ENCODE measurements around the gene SPRN.
"Not testable (repeated sequence)": the region's sequence is repeated elsewhere in the genome, so short reads cannot be mapped to it uniquely, and the experiment has no call there.

Gene SPRN

DNA sequence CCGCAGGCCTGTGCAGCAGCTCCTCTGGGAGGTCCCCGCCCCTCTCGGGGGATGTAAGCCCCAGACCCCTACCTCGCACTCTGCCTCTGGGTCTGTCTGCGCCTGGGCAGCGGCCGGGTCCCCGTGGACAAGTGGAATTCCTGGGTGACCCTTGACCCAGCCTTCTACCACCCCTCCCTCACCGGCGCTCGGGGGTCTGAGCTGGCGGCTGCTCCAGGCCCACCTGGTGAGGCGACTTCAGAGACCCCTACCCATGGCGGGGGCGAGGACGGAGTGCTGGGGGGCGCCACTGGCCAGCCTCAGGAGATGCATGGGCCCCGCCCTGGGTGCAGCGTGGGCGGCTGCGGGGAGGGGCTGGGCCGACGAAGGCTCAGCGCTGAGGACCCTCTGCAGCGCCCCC is 8.4 kb upstream of the SPRN start:
- not testable (repeated sequence) for ATAC-seq; H3K27me3 Mint-ChIP-seq; H3K9me3 Mint-ChIP-seq; H3K27ac Mint-ChIP-seq; H3K4me3 Mint-ChIP-seq; H3K4me1 Mint-ChIP-seq; DNase-seq; H3K36me3 Mint-ChIP-seq (ENCODE audit: low read depth)

DNA sequence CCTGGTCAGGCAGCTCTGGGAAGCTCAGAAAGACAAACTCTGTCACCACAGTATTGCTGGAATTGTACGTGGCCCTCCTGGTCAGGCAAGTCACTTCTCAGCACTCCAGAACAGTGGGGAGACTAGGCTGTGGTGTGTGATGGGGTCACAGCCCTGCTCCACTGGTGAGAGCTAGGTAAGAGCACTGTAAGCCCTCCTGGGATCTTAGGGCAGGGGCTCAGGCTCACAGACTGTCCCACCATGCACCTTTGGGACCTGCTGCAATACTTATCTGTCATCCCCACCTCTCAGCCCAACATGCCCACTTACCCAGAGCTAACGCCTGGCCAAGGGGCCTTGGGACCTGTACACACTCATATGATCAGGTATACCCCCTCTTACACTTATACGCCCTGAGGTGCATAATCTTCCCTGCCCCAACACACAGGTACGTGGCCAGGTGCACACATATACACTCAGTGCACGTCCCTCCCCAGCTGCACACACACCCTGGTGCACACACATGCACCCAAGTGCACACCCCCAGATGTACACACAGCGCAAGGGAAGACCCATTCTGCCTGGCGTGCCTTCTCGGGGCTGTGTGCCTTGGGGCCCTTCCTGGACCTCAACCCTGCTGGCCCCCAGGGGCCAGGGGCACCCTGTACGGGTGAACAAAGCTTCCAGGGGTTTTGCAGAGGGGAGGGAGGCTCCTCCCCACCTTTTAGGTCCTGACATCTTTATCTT is 7.6 kb upstream of the SPRN start:
- not testable (repeated sequence) for H3K36me3 Mint-ChIP-seq (ENCODE audit: low read depth); H3K27ac Mint-ChIP-seq; H3K27me3 Mint-ChIP-seq; H3K4me1 Mint-ChIP-seq; H3K9me3 Mint-ChIP-seq; DNase-seq; H3K4me3 Mint-ChIP-seq
- ATAC-seq: peak; percentile 36

DNA sequence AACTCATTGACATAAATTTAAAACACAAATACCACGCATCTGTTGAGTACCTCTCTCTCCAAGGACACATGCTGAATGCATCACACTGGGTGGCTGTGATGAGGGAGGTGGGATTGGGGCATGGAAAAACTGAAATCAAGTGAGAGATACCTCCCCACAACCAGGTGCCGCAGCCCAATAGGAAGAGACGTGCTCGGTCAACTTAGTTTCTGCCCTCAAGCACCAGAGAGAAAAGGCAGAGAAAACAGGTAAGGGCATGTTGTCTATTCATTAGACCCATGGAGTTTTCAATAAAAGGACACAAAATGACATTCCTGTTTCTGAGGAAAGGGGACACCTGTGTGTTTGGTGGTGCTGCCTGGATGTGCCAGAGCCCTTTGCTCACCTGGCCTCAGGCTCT is 5.1 kb upstream of the SPRN start:
- not testable (repeated sequence) for DNase-seq; H3K4me3 Mint-ChIP-seq; H3K4me1 Mint-ChIP-seq; H3K9me3 Mint-ChIP-seq; H3K36me3 Mint-ChIP-seq (ENCODE audit: low read depth); ATAC-seq; H3K27ac Mint-ChIP-seq; H3K27me3 Mint-ChIP-seq

DNA sequence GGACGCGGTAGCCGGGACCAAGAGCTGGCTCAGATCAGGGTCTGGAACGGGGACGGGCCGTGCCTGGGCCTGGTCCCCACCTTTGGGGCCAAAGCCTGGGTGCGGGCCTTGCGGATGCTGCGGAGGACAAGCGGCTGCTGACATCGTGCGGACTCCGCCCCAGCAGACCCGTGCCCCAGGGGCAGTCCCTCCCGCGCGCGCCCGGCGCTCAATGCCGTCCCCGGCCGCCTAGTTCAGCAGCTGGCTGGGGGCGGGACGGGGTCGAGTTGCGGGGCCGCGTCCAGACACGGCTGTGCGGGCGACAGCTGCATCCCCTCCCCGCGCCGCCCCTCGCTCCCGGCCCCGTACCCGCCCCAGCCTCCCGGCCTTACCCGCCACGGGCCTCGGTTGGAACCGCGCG is 323 bp downstream of the SPRN start:
- not testable (repeated sequence) for DNase-seq; H3K27me3 Mint-ChIP-seq; H3K36me3 Mint-ChIP-seq (ENCODE audit: low read depth); ATAC-seq; H3K27ac Mint-ChIP-seq; H3K9me3 Mint-ChIP-seq; H3K4me3 Mint-ChIP-seq; H3K4me1 Mint-ChIP-seq

DNA sequence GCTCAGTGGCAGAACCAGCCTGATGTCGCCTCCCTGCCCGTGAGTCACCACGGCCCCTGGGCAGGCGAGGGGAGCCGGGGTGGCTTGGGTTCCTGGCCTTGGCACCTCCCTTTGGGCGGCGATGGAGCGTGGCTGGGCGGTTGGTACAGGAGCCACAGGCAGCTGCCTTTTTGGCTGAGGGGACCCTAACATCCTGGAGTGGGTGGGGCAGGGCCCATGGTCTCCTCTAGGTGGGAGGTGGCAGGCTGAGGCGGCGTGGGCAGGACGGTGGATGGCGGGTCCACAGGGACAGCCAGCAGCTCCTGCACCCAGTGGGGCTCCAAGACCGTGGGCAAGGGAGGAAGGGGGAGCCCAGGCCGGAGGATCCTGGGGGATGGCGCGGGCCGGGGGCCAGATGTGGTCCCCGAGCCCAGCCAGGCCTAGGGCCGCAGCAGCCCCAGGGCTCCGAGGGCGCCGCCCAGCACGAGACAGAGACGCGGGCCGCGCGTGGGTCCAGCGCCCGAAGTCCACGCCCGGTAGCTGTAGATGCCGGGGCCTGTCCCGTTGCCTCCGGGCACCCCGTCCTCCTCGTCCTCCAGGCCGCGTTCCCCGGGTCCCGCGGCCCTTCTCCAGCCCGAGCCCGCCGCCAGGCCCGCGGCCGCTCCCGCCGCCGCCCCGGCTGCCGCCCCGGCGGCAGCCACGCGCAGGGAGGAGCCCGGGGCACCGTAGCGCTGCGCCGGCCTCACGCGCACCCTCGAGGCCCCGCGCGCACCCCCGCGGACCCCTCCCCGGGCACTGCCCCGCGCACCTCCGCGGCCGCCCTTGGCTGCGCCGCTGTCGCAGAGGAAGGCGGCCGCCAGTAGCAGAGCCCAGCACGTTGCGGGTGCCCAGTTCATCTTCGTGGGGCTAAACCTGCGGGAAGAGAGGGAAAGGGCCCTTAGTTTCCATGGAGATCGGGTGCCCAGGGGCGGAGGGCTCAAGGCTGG is 1.3 kb downstream of the SPRN start:
- ATAC-seq: peak; percentile 41
- peak overlapping the region; percentile 29 for H3K4me3 Mint-ChIP-seq
- peaks cover 2% of the 10 kb centered on the region for H3K4me1 Mint-ChIP-seq
- DNase-seq: no peak
- peaks cover 3% of the 10 kb centered on the region for H3K27me3 Mint-ChIP-seq
- H3K36me3 Mint-ChIP-seq (ENCODE audit: low read depth): peaks cover 8% of the 10 kb centered on the region
- peaks cover under 1% of the 10 kb centered on the region for H3K9me3 Mint-ChIP-seq
- no peak overlapping the region for H3K27ac Mint-ChIP-seq

DNA sequence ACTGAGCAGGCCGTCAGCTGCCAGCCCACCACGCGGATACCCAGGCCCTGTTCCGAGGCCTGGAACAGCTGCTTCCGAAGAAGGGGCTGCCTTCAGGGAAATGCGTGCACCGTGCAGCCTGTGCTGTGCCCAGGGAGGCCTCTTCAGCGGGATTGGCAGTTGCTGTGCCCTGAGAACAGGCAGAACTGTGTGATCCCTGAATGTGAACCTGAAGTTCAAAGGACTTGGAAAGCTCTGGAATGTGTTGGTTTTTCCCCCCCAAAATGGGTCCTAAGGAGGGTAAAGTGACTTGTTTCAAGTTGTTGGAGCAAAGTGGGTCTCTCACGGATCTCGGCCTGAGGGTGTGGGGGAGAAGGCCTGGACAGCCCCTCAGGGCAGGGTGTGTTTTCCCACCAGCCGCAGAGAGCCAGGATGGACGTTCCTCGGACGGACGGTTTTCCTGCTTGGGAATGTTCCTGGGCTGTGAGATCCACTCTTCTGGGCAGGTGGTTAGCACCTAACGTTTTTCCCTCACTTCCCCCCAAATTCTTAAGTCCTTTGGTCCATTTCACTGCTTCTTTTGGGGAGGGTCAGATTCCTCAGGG is 2.1 kb downstream of the SPRN start:
- peaks cover 2% of the 10 kb centered on the region for H3K4me1 Mint-ChIP-seq
- peaks cover 3% of the 10 kb centered on the region for H3K27me3 Mint-ChIP-seq
- H3K4me3 Mint-ChIP-seq: peak overlapping the region; percentile 24
- DNase-seq (no peak), ATAC-seq (no peak)
- H3K9me3 Mint-ChIP-seq: no peaks in the 10 kb centered on the region
- peaks cover 8% of the 10 kb centered on the region for H3K36me3 Mint-ChIP-seq (ENCODE audit: low read depth)
- H3K27ac Mint-ChIP-seq: no peak overlapping the region

DNA sequence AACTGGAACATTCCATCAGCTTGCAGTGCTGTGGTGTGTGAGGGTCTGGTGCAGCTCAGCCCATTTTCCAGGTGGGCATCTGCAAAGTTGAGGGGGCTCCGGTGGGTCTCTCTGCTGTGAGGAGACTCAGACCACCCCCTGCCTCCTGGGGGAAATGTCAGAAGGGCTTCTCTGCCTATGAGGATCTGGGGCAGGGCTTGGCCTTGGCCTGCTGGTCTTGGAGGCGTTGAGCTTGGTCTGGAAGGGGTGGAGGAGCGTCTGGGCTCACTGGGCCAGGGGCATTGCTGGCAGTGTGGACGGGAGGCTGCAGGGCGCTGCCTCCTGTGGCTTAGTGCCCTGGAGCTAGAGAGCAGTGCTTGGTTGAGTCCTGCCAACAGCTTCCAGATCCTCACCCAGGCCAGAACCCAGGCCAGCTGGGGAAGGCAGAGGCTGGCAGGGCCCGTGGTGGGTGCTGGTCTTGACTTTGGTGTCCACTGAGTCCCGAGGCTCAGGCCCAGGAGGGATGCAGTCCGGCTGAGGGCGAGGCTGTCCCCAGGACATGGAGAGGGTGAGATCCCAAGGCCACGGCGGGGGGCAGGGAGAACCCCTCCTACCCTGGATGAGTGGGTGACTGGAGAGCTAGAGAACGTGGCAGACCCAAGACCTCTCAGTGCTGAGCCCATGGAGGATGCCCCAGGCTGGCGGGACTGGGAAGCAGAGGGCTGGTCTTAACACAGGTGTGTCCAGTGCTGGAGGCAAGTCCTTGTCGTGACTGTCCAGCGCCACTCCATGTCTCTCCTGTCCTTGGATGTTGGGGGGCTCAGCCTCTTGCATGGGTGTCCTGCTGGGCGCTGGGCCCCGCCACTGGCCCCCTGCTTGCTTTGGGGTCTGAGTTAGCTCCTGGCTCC is 2.8 kb downstream of the SPRN start:
- peaks cover 8% of the 10 kb centered on the region for H3K36me3 Mint-ChIP-seq (ENCODE audit: low read depth)
- peaks cover 2% of the 10 kb centered on the region for H3K4me1 Mint-ChIP-seq
- peaks cover 3% of the 10 kb centered on the region for H3K27me3 Mint-ChIP-seq
- ATAC-seq (no peak), DNase-seq (no peak)
- no peak overlapping the region for H3K27ac Mint-ChIP-seq
- H3K4me3 Mint-ChIP-seq: no peak overlapping the region
- H3K9me3 Mint-ChIP-seq: no peaks in the 10 kb centered on the region

DNA sequence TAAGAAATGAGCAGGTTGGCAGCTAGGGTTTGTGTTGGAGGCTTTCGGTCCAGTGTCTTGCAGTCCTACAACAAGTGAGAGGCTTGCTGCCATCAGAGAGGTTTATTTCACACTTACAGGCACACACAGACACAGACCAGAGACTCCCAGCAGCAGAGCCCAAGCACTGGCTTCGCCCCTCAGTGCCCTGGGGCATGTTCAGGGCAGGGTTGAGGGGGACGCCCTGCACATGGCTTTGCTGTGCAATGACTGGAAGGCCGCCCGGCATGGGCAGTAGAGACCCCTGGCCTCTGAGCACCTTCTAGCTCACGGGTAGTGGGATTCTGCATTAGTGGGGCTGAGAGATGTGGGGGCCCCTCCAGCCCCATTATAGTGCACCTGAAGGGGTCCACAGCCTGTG is 3.8 kb downstream of the SPRN start:
- peaks cover 14% of the 10 kb centered on the region for H3K36me3 Mint-ChIP-seq (ENCODE audit: low read depth)
- DNase-seq: no peak
- H3K4me3 Mint-ChIP-seq: no peak overlapping the region
- H3K9me3 Mint-ChIP-seq: peaks cover 2% of the 10 kb centered on the region
- H3K27ac Mint-ChIP-seq: no peak overlapping the region
- peaks cover 3% of the 10 kb centered on the region for H3K27me3 Mint-ChIP-seq
- no peak for ATAC-seq
- H3K4me1 Mint-ChIP-seq: peaks cover 2% of the 10 kb centered on the region

DNA sequence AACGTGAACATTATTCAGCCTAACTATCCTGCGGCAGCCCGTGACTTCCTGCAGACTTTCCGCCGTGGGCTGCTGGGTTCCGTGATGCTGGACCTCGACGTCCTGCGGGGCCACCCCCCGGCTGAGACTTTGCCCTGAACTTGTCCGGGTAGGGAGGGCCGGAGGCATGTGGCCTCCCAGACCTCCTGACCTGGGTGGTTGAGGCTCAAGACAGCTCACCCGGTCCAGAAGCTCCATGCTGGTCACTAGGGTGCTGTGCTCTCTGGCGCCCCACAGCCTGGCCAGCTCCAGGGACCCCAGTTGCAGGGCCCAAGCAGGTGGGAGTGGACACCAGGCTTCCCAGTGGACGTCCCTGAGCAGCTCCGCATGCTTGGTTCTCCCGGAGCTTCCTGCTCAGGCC is 4.4 kb downstream of the SPRN start:
- Mint-ChIP-seq H3K36me3 (ENCODE audit: low read depth) (peaks cover 19% of the 10 kb centered on the region), H3K27ac (no peak overlapping the region), H3K9me3 (peaks cover 7% of the 10 kb centered on the region), H3K27me3 (peaks cover 3% of the 10 kb centered on the region), H3K4me1 (peaks cover 2% of the 10 kb centered on the region), H3K4me3 (no peak overlapping the region)
- ATAC-seq (no peak), DNase-seq (no peak)

DNA sequence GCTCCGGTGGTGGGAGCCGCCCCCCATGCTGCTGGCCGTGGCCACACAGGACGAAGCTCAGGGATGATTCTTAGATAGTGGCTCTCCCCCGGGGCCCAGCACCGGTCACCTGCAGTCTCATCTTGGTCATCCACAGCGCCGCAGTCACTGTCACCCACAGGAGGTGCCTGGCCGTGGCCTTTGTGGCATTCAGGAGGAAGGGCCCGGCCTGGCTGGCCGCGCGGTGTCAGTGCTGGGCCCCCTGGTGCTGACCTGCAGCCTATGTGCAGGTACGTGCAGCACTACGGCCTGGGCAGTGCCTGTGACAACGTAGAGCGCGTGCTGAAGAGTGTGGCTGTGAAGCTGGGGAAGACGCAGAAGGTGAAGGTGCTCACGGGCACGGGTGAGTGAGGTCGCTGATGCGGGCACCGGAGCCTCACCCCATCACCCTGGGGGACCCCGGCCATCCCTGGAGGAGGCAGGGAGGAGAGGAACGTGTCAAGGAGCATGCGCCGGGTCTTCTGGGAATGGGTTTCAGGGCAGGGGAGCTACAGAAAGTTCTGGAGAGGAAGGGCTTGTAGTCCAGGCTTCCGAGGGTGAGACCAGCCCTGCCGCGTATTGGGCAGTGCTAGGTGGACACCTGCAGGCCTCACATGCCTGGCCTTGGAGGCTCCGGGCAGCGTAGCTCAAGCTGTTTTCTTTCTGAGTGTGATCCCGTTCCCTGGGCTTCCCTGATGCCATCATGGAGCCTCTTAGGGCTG is 5.0 kb downstream of the SPRN start:
- Mint-ChIP-seq H3K27ac (no peak overlapping the region), H3K4me1 (peaks cover 2% of the 10 kb centered on the region), H3K4me3 (no peak overlapping the region), H3K36me3 (ENCODE audit: low read depth) (peaks cover 22% of the 10 kb centered on the region), H3K27me3 (peaks cover 3% of the 10 kb centered on the region), H3K9me3 (peaks cover 7% of the 10 kb centered on the region)
- DNase-seq: no peak
- ATAC-seq: no peak

DNA sequence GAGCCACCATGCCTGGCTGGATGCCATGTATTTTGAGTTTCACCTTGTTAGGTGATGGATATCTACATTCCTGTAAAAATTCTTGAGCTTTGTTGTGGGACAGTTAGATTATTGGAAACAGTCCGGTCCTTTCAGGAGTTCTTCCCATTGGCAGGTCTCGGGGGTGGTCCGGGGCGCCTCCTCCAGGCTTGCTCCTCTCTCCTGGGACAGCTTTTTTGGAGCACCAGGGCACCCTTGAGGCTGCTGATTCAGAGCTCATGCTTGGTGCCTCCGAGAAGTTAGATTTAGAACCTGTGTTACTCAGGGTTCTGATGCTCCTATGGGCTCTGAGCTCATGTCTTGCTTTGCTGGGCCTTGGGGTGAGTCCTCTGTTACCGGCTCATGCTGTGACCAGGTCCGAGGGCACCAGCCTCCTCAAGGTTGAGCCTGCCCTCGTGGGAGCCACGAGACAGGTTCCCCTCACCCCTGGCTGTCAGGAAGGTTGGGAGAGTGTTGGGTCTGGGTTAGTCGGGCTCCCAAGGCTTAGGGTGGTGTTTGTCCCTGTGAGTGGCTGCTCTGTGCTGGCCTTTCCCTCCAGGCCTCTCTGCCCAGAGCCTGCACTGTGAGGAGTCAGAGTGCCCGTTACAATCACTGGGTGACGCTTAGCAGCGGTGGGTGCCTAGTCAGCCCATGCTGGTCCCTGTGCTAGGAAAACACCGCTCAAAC is 6.0 kb downstream of the SPRN start:
- peaks cover 7% of the 10 kb centered on the region for H3K9me3 Mint-ChIP-seq
- no peaks in the 10 kb centered on the region for H3K4me1 Mint-ChIP-seq
- DNase-seq (no peak), ATAC-seq (no peak)
- H3K27me3 Mint-ChIP-seq: peaks cover 3% of the 10 kb centered on the region
- H3K36me3 Mint-ChIP-seq (ENCODE audit: low read depth): peaks cover 26% of the 10 kb centered on the region
- H3K27ac Mint-ChIP-seq: no peak overlapping the region
- no peak overlapping the region for H3K4me3 Mint-ChIP-seq

DNA sequence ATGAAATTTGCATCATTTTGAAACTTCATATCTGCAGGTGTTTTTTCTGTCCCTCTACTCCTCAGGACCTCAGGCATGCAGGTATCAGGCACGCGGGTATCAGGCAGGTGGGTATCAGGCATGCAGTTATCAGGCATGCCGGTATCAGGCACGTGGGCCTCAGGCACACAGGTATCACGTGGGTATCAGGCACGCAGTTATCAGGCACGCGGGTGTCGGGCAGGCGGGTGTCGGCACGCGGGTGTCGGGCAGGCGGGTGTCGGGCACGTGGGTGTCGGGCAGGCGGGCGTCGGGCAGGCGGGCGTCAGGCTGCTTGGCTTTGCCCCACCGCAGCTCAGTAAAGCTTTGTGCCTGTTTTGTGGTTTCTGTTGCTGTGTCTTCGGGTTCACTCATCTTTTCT is 8.7 kb downstream of the SPRN start:
- Mint-ChIP-seq H3K4me1 (peaks cover 10% of the 10 kb centered on the region), H3K27me3 (no peaks in the 10 kb centered on the region), H3K9me3 (peaks cover 24% of the 10 kb centered on the region), H3K4me3 (no peak overlapping the region), H3K36me3 (ENCODE audit: low read depth) (peaks cover 50% of the 10 kb centered on the region), H3K27ac (no peak overlapping the region)
- ATAC-seq: no peak
- DNase-seq: no peak

DNA sequence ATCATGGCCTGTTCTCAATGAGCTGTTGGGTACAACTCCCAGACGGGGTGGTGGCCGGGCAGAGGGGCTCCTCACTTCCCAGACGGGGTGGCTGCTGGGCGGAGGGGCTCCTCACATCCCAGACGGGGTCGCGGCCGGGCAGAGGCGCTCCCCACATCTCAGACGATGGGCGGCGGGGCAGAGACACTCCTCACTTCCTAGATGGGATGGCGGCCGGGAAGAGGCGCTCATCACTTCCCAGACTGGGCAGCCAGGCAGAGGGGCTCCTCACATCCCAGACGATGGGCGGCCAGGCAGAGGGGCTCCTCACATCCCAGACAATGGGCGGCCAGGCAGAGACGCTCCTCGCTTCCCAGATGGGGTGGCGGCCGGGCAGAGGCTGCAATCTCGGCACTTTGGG is 10.0 kb downstream of the SPRN start:
- DNase-seq, H3K27me3 Mint-ChIP-seq, H3K27ac Mint-ChIP-seq, H3K4me1 Mint-ChIP-seq, ATAC-seq, H3K4me3 Mint-ChIP-seq: not testable (repeated sequence)
- Mint-ChIP-seq H3K36me3 (ENCODE audit: low read depth) (peaks cover 62% of the 10 kb centered on the region), H3K9me3 (peaks cover 26% of the 10 kb centered on the region)

All from activated naive CD8-positive, alpha-beta T cell treated with anti-CD3 and anti-CD28 coated beads, Interleukin-2, amount 50 U/mL, for 24 hours (primary cell).